Loucy (cell line): ENCODE measurements around the gene FBXL13.

ENCODE experiments used
- EZH2phosphoT487 ChIP-seq: fragments of 200-600 bp; IDR thresholded peaks from 2 replicates; pipeline ENCODE4 v1.6.1; 2018; ENCODE audit warnings: antibody characterized with exemption, mild to moderate bottlenecking, moderate library complexity, borderline replicate concordance
- TF ChIP-seq, protein P1 (sequence below): fragments of 200-600 bp; sonication (generic); conservative IDR thresholded peaks from 2 replicates; pipeline ENCODE4 v1.5.1; 2014; ENCODE audit warnings: mild to moderate bottlenecking, antibody characterized with exemption, low read length

DNA sequence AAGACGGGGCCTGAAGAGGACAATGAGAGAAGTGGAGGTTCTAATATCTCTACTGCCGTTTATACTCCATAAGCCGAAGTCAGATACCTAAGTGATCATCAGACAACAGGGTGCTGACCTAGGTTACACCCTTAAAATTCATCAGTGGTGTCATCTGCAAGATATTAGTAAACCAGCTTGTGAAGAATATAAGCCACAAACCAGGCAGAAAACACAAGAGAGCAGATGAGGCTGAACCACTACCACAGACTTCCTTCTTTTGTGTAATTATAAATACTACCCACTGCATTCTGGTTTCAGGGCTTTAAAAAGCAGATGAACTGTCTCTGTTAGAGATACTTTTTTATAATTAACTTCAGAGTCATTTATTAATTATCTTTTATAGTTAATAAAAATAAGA lies 230.7 kb downstream of the FBXL13 start:
- TF ChIP-seq, protein P1, sequence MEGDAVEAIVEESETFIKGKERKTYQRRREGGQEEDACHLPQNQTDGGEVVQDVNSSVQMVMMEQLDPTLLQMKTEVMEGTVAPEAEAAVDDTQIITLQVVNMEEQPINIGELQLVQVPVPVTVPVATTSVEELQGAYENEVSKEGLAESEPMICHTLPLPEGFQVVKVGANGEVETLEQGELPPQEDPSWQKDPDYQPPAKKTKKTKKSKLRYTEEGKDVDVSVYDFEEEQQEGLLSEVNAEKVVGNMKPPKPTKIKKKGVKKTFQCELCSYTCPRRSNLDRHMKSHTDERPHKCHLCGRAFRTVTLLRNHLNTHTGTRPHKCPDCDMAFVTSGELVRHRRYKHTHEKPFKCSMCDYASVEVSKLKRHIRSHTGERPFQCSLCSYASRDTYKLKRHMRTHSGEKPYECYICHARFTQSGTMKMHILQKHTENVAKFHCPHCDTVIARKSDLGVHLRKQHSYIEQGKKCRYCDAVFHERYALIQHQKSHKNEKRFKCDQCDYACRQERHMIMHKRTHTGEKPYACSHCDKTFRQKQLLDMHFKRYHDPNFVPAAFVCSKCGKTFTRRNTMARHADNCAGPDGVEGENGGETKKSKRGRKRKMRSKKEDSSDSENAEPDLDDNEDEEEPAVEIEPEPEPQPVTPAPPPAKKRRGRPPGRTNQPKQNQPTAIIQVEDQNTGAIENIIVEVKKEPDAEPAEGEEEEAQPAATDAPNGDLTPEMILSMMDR: no peak
- no peak for TF ChIP-seq EZH2phosphoT487
